IMR-90 (cell line): ENCODE results near the gene DKK3. TPM values are rescaled to one million over a fixed set of nuclear protein-coding genes. Genes with fewer than 3 reads are reported as not detected.

Experiments
- ATAC-seq: fragments of 200-7000 bp; cut with Tn5 transposase; 2 replicates; pipeline ENCODE4 v1.9.1; 2020; ENCODE audit warnings: low read depth, mild to moderate bottlenecking, moderate library complexity
- BruUV-seq: library from RNA; stranded (reverse); fragments of 400-500 nt; replicated peaks from 2 replicates; lab custom pipeline; 2021; lab: Mats Ljungman, UMichigan
- CTCF ChIA-PET: fragments of 300-600 bp; formaldehyde crosslinking; extraction: SDS; loops from one replicate; lab custom pipeline; 2021; ENCODE audit warnings: antibody characterized with exemption; lab: Yijun Ruan, JAX
- POLR2A ChIA-PET: fragments of 300-600 bp; sonication (Branson Sonifier 250); formaldehyde crosslinking; loops from one replicate; lab custom pipeline; 2022; ENCODE audit warnings: antibody characterized with exemption; ENCODE audit not compliant: unreplicated experiment; lab: Charles Lee
- DNase-seq: peaks from one replicate; pipeline ENCODE4 v3.0.0; 2013
- H2AFZ ChIP-seq: replicated peaks from 2 replicates; pipeline ENCODE3; 2013; ENCODE audit warnings: low read length, mild to moderate bottlenecking; ENCODE audit not compliant: poor library complexity
- H2AK5ac ChIP-seq: 2 replicates; pipeline ENCODE4 v1.6.1; 2013; ENCODE audit warnings: low read depth, low read length, inconsistent platforms
- H2AK9ac ChIP-seq: replicated peaks from 2 replicates; pipeline ENCODE3; 2013; ENCODE audit warnings: mild to moderate bottlenecking, low read depth, low read length, moderate library complexity; ENCODE audit not compliant: poor library complexity
- H2BK120ac ChIP-seq: 2 replicates; pipeline ENCODE4 v1.6.1; 2013; ENCODE audit warnings: low read depth, low read length, inconsistent platforms
- H2BK15ac ChIP-seq: 3 replicates; pipeline ENCODE4 v1.6.1; 2013; ENCODE audit warnings: low read depth, low read length, inconsistent platforms
- H2BK20ac ChIP-seq: 2 replicates; pipeline ENCODE4 v1.6.1; 2013; ENCODE audit warnings: low read depth, mild to moderate bottlenecking, inconsistent platforms, low read length, moderate library complexity
- H2BK5ac ChIP-seq: 2 replicates; pipeline ENCODE4 v1.6.1; 2013; ENCODE audit warnings: mild to moderate bottlenecking, low read depth, low read length, inconsistent platforms; ENCODE audit not compliant: poor library complexity, severe bottlenecking
- H3K14ac ChIP-seq: replicated peaks from 2 replicates; pipeline ENCODE4 v1.6.1; 2013; ENCODE audit warnings: low read depth, low read length, inconsistent platforms
- H3K18ac ChIP-seq: 2 replicates; pipeline ENCODE4 v1.6.1; 2013; ENCODE audit warnings: low read depth, low read length, control low read depth
- H3K23ac ChIP-seq: 2 replicates; pipeline ENCODE4 v1.6.1; 2013; ENCODE audit warnings: low read depth, low read length, inconsistent platforms
- H3K27ac ChIP-seq: 2 replicates; pipeline ENCODE4 v1.5.1; 2013; ENCODE audit warnings: mild to moderate bottlenecking, control low read depth, low read length; ENCODE audit not compliant: insufficient read depth
- H3K27me3 ChIP-seq: 2 replicates; pipeline ENCODE4 v1.6.1; 2013; ENCODE audit warnings: low read length; ENCODE audit not compliant: control insufficient read depth, insufficient read depth
- H3K36me3 ChIP-seq: 2 replicates; pipeline ENCODE4 v1.6.1; 2013; ENCODE audit warnings: low read length, mixed read lengths; ENCODE audit not compliant: control insufficient read depth, insufficient read depth
- H3K4ac ChIP-seq: 2 replicates; pipeline ENCODE4 v1.6.1; 2013; ENCODE audit warnings: low read depth, low read length, inconsistent platforms
- H3K4me1 ChIP-seq: 2 replicates; pipeline ENCODE4 v1.6.1; 2013; ENCODE audit warnings: low read length, mixed read lengths; ENCODE audit not compliant: control insufficient read depth, insufficient read depth
- H3K4me2 ChIP-seq: 2 replicates; pipeline ENCODE4 v1.6.1; 2013; ENCODE audit warnings: low read depth, mild to moderate bottlenecking, control low read depth, low read length, moderate library complexity
- H3K4me3 ChIP-seq: 2 replicates; pipeline ENCODE4 v1.5.1; 2013; ENCODE audit warnings: low read depth, mild to moderate bottlenecking, control low read depth, low read length, moderate library complexity; ENCODE audit not compliant: insufficient read depth
- H3K56ac ChIP-seq: 2 replicates; pipeline ENCODE4 v1.6.1; 2013; ENCODE audit warnings: low read length, inconsistent platforms; ENCODE audit not compliant: insufficient read depth; ENCODE audit errors: extremely low read depth
- H3K79me1 ChIP-seq, 2 experiments: 2 replicates each; pipeline ENCODE4 v1.6.1; 2013; ENCODE audit warnings: low read length in 2 of 2, inconsistent platforms in 1 of 2, low read depth in 1 of 2
- H3K9ac ChIP-seq: 2 replicates; pipeline ENCODE4 v1.6.1; 2013; ENCODE audit warnings: low read depth, low read length, control low read depth
- H3K9me1 ChIP-seq: 2 replicates; pipeline ENCODE4 v1.6.1; 2013; ENCODE audit warnings: low read length, inconsistent platforms; ENCODE audit not compliant: insufficient read depth
- H3K9me3 ChIP-seq: 2 replicates; pipeline ENCODE4 v1.6.1; 2013; ENCODE audit warnings: low read length; ENCODE audit not compliant: control insufficient read depth, insufficient read depth
- H4K20me1 ChIP-seq: 2 replicates; pipeline ENCODE4 v1.6.1; 2013; ENCODE audit warnings: low read length, inconsistent platforms; ENCODE audit not compliant: insufficient read depth
- H4K5ac ChIP-seq: 2 replicates; pipeline ENCODE4 v1.6.1; 2013; ENCODE audit warnings: mild to moderate bottlenecking, low read depth, low read length, control low read depth
- H4K8ac ChIP-seq, 2 experiments: 2 replicates each; pipeline ENCODE4 v1.6.1; 2013; ENCODE audit warnings: low read depth in 2 of 2, low read length in 2 of 2, control low read depth in 1 of 2, inconsistent platforms in 1 of 2
- H4K91ac ChIP-seq: 2 replicates; pipeline ENCODE4 v1.6.1; 2013; ENCODE audit warnings: low read depth, low read length, inconsistent platforms; ENCODE audit not compliant: insufficient read depth
- BHLHE40 ChIP-seq: fragments of 150-350 bp; IDR thresholded peaks from 2 replicates; pipeline ENCODE4 v1.6.1; 2016; ENCODE audit warnings: mild to moderate bottlenecking, low read depth, low read length
- CEBPB ChIP-seq: IDR thresholded peaks from 2 replicates; pipeline ENCODE4 v1.6.1; 2012; ENCODE audit warnings: low read depth, low read length, improper control_type of control experiment
- FOS ChIP-seq: fragments of 150-350 bp; IDR thresholded peaks from 2 replicates; pipeline ENCODE4 v1.6.1; 2016; ENCODE audit warnings: low read depth, low read length
- MAFK ChIP-seq: IDR thresholded peaks from 2 replicates; pipeline ENCODE4 v1.6.1; 2012; ENCODE audit warnings: low read depth, low read length, improper control_type of control experiment
- MAZ ChIP-seq: IDR thresholded peaks from 2 replicates; pipeline ENCODE4 v1.6.1; 2012; ENCODE audit warnings: low read depth, mild to moderate bottlenecking, low read length, improper control_type of control experiment, moderate library complexity, borderline replicate concordance
- MXI1 ChIP-seq: IDR thresholded peaks from 2 replicates; pipeline ENCODE4 v1.6.1; 2012; ENCODE audit warnings: low read depth, mild to moderate bottlenecking, low read length, moderate library complexity, borderline replicate concordance
- POLR2A ChIP-seq: IDR thresholded peaks from 2 replicates; pipeline ENCODE4 v1.6.1; 2012; ENCODE audit warnings: mild to moderate bottlenecking, low read depth, low read length
- SMC3 ChIP-seq: fragments of 150-350 bp; IDR thresholded peaks from 2 replicates; pipeline ENCODE4 v1.6.1; 2016; ENCODE audit warnings: low read depth, mild to moderate bottlenecking, antibody characterized with exemption, low read length, moderate library complexity
- WGBS, 2 experiments: methylation state at CpG; one replicate each; pipeline versions ENCODE4 v1.1.5 to v1.1.7; 2013; ENCODE audit warnings: missing lambda C conversion rate in 2 of 2; ENCODE audit not compliant: insufficient read length in 1 of 2; ENCODE audit errors: extremely low coverage in 2 of 2; 5-methylcytosine and 5-hydroxymethylcytosine counted together
- dilution Hi-C: fragments of 300-500 bp; cut with HindIII; formaldehyde crosslinking; loops from one replicate; pipeline ENCODE4 v1.14.3; 2018; ENCODE audit warnings: low sequenced_read_pairs; ENCODE audit not compliant: unreplicated experiment
- in situ Hi-C: fragments of 300-500 bp; cut with MboI; formaldehyde crosslinking; loops from 3 replicates; pipeline ENCODE4 v1.14.3; 2019; ENCODE audit warnings: low sequenced_read_pairs, inconsistent platforms, mixed read lengths
- intact Hi-C: fragments of 100-400 bp; cut with micrococcal nuclease; formaldehyde crosslinking; loops from 2 replicates; pipeline ENCODE4 v1.10.0; 2022
- polyA plus RNA-seq, 3 experiments: library from polyadenylated mRNA; depleted of rRNA; stranded (reverse); fragments of >200 nt; gene quantifications; 2 replicates each; pipeline ENCODE4 v1.2.3, GENCODE V29; 2012; ENCODE audit warnings: low replicate concordance in 1 of 3
- total RNA-seq: library from RNA; depleted of rRNA; stranded (reverse); fragments of >200 nt; gene quantifications from 2 replicates; pipeline ENCODE4 v1.2.3, GENCODE V29; 2012
- TF ChIP-seq, protein P1 (sequence below): conservative IDR thresholded peaks from 2 replicates; pipeline ENCODE4 v1.5.1; 2012; ENCODE audit warnings: mild to moderate bottlenecking, low read depth, low read length, improper control_type of control experiment

The DKK3 gene
- total and polyA plus RNA-seq, 2 of the 4 experiments (the other 2 are of a cell fraction): 453 to 964 TPM

DNA sequence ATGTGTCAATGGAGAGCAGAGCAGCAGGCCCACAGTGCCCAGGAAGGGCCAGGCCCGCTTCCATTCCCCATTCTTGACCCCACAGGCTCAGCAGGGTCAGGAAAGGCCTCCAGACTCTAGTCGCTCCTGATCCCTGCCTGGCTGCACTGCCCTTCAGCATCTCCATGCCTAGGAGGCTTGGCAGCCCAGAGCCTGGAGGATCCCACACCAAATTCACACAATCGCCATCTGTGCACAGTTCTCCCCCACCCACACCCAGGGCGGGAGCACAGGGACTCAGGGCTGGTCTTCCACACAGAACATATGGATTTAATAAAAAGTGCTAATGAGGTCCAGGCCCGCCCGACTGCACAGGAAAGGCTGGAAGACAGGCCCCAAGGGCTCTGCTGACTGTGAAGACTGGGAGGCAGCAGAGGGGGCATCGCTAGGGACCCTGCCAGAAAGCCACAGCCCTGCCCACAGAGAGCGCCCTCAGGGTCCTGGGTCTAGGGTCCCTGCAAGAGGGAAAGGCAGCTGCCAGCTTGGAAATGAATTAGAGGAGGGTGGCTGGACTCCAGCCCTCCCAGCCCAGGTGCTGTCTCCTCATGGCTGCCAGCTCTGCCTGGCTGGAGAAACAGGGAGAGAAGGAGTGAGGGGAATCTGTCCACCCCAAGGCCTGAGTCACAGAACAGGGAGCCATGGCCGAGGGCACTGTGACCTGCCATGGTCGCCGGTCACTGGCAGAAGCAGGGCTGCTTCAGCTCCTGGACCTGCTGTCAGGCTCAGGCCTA, 39.7 kb downstream of the DKK3 start:
- Histone ChIP-seq H3K9me3 (no peaks in the 10 kb centered on the region), H3K27me3 (no peaks in the 10 kb centered on the region), H3K23ac (no peak overlapping the region), H4K91ac (peak overlapping the region; percentile 35; the same call in 1 of the 2 replicates), H2BK120ac (no peak overlapping the region; the same call in 1 of the 2 replicates), H3K4me1 (peaks cover 15% of the 10 kb centered on the region), H3K79me1 (peaks cover 42 to 84% of the 10 kb centered on the region in 2 experiments), H3K18ac (no peak overlapping the region), H2AFZ (no peak overlapping the region), H2BK5ac (no peak overlapping the region), H4K20me1 (0 out of 2 replicates have a peak, but pooled peaks cover 9% of the 10 kb centered on the region), H3K14ac (no peak overlapping the region), H2BK20ac (no peak overlapping the region), H2BK15ac (no peak overlapping the region), H4K5ac (no peak overlapping the region), H3K9ac (no peak overlapping the region), H3K9me1 (peaks cover 28% of the 10 kb centered on the region), H3K4ac (peak overlapping the region; percentile 58), H3K36me3 (peaks cover 49% of the 10 kb centered on the region), H4K8ac (no peak overlapping the region), H3K56ac (no peak overlapping the region), H3K4me3 (no peak overlapping the region), H3K27ac (no peak overlapping the region), H2AK5ac (peak overlapping the region; percentile 23; the same call in 1 of the 2 replicates), H2AK9ac (no peak overlapping the region), H3K4me2 (no peak overlapping the region)
- ChIA-PET CTCF (no interaction called here), POLR2A (no interaction called here)
- WGBS, 2 experiments: 100% methylated on average over 1 of the region's 11 CpGs; no CpG with 5 or more reads in 1 of the 2 experiments
- peak; percentile 44 for DNase-seq
- dilution Hi-C loops: no loop called here
- BruUV-seq: no TSS peak
- ATAC-seq: no peak
- TF ChIP-seq MAZ: no peak
- TF ChIP-seq, protein P1, sequence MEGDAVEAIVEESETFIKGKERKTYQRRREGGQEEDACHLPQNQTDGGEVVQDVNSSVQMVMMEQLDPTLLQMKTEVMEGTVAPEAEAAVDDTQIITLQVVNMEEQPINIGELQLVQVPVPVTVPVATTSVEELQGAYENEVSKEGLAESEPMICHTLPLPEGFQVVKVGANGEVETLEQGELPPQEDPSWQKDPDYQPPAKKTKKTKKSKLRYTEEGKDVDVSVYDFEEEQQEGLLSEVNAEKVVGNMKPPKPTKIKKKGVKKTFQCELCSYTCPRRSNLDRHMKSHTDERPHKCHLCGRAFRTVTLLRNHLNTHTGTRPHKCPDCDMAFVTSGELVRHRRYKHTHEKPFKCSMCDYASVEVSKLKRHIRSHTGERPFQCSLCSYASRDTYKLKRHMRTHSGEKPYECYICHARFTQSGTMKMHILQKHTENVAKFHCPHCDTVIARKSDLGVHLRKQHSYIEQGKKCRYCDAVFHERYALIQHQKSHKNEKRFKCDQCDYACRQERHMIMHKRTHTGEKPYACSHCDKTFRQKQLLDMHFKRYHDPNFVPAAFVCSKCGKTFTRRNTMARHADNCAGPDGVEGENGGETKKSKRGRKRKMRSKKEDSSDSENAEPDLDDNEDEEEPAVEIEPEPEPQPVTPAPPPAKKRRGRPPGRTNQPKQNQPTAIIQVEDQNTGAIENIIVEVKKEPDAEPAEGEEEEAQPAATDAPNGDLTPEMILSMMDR: no peak
- no peak for TF ChIP-seq BHLHE40
- TF ChIP-seq FOS: no peak
- no peak for TF ChIP-seq POLR2A
- no peak for TF ChIP-seq SMC3
- TF ChIP-seq MAFK: no peak
- no peak for TF ChIP-seq CEBPB
- no peak for TF ChIP-seq MXI1
- intact Hi-C loops: no loop called here
- in situ Hi-C loops: no loop called here
